ENCODE data around the gene LY6G6C. TPM values are rescaled to one million over a fixed set of nuclear protein-coding genes. Genes with fewer than 3 reads are reported as not detected.

LY6G6C gene
- total RNA-seq, 2 experiments from 2014 or later: not detected

DNA sequence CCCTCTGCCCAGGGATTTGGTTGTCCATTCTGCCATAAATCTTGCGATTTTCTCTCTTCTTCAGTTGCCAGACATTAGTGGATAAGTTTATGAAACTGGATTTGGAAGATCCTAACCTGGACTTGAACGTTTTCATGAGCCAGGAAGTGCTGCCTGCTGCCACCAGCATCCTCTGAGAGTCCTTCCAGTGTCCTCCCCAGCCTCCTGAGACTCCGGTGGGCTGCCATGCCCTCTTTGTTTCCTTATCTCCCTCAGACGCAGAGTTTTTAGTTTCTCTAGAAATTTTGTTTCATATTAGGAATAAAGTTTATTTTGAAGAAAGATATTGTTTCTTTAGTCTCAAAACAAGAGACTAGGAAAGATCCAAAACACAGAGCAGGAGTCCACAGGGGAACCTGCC lies 40.8 kb upstream of the LY6G6C start, which contains the start of gene SAPCD1:
SAPCD1 (plus strand) TSS at position 301 of the 400 bp plus-strand sequence. CDS start 399 bp downstream, outside the sequence.
- H3K27ac Mint-ChIP-seq: no peak within 1 kb of the TSS
- intact Hi-C loops (cut with micrococcal nuclease): no loop called here
- no peak for DNase-seq
- H3K4me1 Mint-ChIP-seq (ENCODE audit: low read depth): peaks cover 2% of the 10 kb centered on the region
- peaks cover 58% of the 10 kb centered on the region for H3K36me3 Mint-ChIP-seq (ENCODE audit: low read depth)
- no peaks in the 10 kb centered on the region for H3K9me3 Mint-ChIP-seq
- CTCF ChIA-PET: no interaction called here
- H3K27me3 Mint-ChIP-seq (ENCODE audit: low read depth): no peaks in the 10 kb centered on the region
- no peak within 1 kb of the TSS for H3K4me3 Mint-ChIP-seq

DNA sequence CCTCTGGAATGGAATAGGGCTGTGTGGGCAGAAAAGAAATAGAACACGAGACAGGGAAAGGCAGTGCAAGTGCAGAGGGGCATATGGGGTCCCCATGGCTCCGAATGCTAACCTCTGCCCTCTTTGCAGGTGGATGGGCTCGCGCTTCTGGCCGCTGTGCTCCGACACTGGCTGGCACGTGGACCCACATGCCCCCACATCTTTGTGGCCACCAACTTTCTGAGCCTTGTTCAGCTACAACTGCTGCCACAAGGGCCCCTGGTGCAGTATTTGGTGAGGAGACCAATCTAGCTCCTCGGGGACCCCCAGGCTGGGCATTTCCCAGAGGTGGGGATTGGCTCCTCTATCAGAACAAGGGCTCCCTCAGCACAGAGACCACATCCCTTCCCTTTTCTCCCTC lies 39.8 kb upstream of the LY6G6C start:
- intact Hi-C loops (cut with micrococcal nuclease): no loop called here
- H3K4me1 Mint-ChIP-seq (ENCODE audit: low read depth): peaks cover 2% of the 10 kb centered on the region
- no peaks in the 10 kb centered on the region for H3K9me3 Mint-ChIP-seq
- DNase-seq: no peak
- H3K36me3 Mint-ChIP-seq (ENCODE audit: low read depth): peaks cover 58% of the 10 kb centered on the region
- H3K4me3 Mint-ChIP-seq: no peak overlapping the region
- no peak overlapping the region for H3K27ac Mint-ChIP-seq
- CTCF ChIA-PET: no interaction called here
- H3K27me3 Mint-ChIP-seq (ENCODE audit: low read depth): no peaks in the 10 kb centered on the region

DNA sequence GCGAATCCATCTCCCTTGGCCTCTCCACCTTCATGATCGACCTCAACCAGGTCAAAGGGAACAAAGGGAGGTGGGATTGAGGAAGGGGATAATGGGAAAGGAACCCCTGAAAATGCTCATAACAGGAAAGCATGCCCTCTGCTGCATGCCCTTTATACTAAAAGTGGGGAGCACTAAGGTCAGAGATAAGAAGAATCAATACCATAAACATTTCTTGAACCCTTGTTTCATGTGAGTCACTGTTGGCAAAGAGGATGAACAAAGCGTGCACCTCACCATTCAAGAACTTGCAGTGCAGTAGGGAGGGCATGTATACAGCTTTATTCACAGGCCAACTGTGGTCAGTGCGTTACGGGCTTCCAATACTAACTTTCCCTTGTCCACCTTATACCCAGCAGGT lies 39.2 kb upstream of the LY6G6C start:
- H3K9me3 Mint-ChIP-seq: no peaks in the 10 kb centered on the region
- CTCF ChIA-PET: no interaction called here
- intact Hi-C loops (cut with micrococcal nuclease): no loop called here
- H3K27ac Mint-ChIP-seq: no peak overlapping the region
- no peaks in the 10 kb centered on the region for H3K27me3 Mint-ChIP-seq (ENCODE audit: low read depth)
- H3K4me1 Mint-ChIP-seq (ENCODE audit: low read depth): peaks cover 2% of the 10 kb centered on the region
- no peak for DNase-seq
- peaks cover 59% of the 10 kb centered on the region for H3K36me3 Mint-ChIP-seq (ENCODE audit: low read depth)
- H3K4me3 Mint-ChIP-seq: no peak overlapping the region

DNA sequence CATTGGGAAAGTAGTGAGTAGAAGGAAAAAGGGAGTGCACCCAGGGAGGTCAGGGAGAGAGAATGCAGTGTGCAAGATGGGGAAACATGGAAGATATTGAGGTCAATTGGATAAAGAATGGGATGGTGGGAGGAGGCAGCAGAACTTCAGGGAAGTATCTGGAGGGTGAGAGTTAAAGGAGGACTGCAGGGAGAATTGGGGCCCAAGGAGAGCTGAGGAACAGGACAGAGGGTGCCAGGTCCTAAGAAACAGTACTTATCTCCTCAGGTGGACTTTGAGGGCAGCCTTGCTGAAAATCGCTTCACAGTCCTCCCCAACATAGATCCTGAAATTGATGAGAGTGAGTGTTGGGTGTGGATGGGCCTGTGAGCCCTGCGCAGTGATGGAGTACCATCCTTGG lies 36.7 kb upstream of the LY6G6C start:
- Mint-ChIP-seq H3K27me3 (ENCODE audit: low read depth) (no peaks in the 10 kb centered on the region), H3K27ac (no peak overlapping the region), H3K4me3 (no peak overlapping the region), H3K9me3 (no peaks in the 10 kb centered on the region), H3K4me1 (ENCODE audit: low read depth) (no peaks in the 10 kb centered on the region), H3K36me3 (ENCODE audit: low read depth) (peaks cover 52% of the 10 kb centered on the region)
- DNase-seq: no peak
- intact Hi-C loops (cut with micrococcal nuclease): no loop called here
- CTCF ChIA-PET: no interaction called here

DNA sequence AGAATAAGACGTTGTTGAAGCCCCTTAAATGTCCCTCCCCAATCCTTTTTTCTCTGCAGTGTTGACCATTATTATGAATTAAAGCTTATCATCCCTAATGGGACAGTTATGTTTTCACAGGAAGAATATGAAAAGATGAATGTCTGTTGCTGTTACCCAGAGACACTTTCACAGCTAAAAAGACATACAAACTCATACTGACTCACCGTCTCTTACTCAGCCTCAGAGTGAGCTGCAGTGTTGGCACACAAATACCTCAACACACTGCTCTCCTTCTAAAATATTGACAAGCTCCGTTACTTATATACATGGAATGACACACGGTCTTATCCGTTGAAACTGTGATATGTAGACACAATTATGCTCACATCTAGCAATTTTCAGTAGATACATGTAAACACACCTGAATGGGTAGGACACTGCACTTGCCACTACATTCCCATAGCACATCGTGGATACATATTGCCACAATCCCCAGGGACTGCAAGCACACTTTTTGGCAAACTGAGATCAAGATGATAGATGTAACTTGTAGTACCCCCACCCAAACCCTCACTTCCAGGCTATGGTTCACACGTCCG lies 31.3 kb upstream of the LY6G6C start:
- intact Hi-C loops (cut with micrococcal nuclease): no loop called here

DNA sequence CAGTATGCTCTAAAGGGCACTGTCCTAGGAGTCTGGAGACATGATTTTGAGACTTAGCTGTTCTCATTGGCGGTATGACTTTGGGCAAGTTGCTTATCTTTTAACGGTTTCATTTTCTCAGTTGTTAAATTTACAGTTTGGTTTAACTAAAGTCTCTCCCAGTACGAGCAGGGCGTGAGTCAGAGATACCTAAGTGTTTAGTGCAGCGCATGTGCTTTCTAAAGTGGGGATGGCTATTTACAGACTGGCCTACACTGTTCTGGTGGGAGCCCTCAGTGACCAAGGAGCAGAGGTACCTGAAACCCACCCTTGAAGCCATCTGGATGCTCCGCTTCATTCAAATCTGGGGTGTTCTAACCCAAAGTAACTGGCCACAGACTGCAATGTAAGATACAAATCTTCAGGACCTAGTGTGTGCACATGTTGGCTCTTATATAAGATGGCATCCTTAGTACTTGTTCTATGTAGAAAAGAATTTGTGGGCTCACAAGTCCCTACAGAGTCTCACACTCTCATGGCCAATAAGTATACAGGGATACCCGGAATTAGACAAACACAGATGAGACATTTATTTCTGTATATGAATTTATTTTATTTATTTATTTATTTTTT lies 29.0 kb upstream of the LY6G6C start:
- Mint-ChIP-seq H3K27ac (no peak overlapping the region), H3K4me3 (no peak overlapping the region), H3K36me3 (ENCODE audit: low read depth) (peaks cover 32% of the 10 kb centered on the region), H3K4me1 (ENCODE audit: low read depth) (no peaks in the 10 kb centered on the region), H3K27me3 (ENCODE audit: low read depth) (no peaks in the 10 kb centered on the region), H3K9me3 (no peaks in the 10 kb centered on the region)
- CTCF ChIA-PET: interaction anchor here (1.0 kb wide), 1 partner anchor 19 kb away, joined by 3 read pairs; no protein-coding TSS in a partner anchor
- intact Hi-C loops (cut with micrococcal nuclease): no loop called here
- DNase-seq: no peak

More for the DNA sequence above, 31.3 kb upstream of the LY6G6C start:
- Mint-ChIP-seq H3K36me3 (ENCODE audit: low read depth) (peaks cover 23% of the 10 kb centered on the region), H3K9me3 (no peaks in the 10 kb centered on the region), H3K4me1 (ENCODE audit: low read depth) (no peaks in the 10 kb centered on the region), H3K27me3 (ENCODE audit: low read depth) (no peaks in the 10 kb centered on the region), H3K4me3 (no peak overlapping the region), H3K27ac (no peak overlapping the region)
- DNase-seq: no peak
- CTCF ChIA-PET: interaction anchor here (0.6 to 1.4 kb wide), 2 partner anchors 17 to 400 kb away, joined by 3 to 9 read pairs; no protein-coding TSS in a partner anchor

DNA sequence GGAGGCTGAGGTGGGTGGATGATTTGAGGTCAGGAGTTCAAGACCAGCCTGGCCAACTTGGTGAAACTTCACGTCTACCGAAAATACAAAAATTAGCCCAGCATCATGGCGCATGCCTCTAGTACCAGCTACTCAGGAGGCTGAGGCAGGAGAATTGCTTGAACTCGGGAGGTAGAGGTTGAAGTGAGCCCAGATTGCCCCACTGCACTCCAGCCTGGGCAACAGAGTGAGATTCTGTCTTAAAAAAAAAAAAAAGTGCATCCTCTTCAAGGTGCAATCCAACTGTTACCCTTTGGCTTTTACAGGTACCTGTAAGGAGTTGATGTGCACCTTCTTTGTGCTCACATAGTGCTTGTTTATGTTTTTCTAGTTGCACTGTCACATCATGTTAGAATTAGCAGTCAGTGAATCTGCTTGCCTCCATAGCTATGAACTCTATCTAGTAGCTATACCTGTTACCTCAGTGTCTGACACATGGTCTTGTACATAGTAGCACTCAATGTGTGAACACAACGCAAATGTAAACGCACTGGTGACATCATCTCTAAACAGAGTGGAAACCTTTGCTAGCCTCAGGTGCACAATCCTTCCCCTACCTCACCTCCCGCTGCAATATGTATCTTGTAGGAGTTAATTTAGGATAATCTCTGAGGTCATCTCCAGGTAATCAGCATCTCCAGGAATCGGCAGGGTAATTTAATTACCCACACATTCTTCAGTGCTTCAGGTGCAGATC lies 27.9 kb upstream of the LY6G6C start:
- no peaks in the 10 kb centered on the region for H3K4me1 Mint-ChIP-seq (ENCODE audit: low read depth)
- no peak overlapping the region for H3K4me3 Mint-ChIP-seq
- H3K27ac Mint-ChIP-seq: no peak overlapping the region
- no peaks in the 10 kb centered on the region for H3K27me3 Mint-ChIP-seq (ENCODE audit: low read depth)
- intact Hi-C loops (cut with micrococcal nuclease): no loop called here
- no peaks in the 10 kb centered on the region for H3K9me3 Mint-ChIP-seq
- CTCF ChIA-PET: interaction anchor here (0.6 to 1.0 kb wide), 2 partner anchors 20 to 1120 kb away, joined by 3 to 4 read pairs; no protein-coding TSS in a partner anchor
- peaks cover 39% of the 10 kb centered on the region for H3K36me3 Mint-ChIP-seq (ENCODE audit: low read depth)
- no peak for DNase-seq

DNA sequence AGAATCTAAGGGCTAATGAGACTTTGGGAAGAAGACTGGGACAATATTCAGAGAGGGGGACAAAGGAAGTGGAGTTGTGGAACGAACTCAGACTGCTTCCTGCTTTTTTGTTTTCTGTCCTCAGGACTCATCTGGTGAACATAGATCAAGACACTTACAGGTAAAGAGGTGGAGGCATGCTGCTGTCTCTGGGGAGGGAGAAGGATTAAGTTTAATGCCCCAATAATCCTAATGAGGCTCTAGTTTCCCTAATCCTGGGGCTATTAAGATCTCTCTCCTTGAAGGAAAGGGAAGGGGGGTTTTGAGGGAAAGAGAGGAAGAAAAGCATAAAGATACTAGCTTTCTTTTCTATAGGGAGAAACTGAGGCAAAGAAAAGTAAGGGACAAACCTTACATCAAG lies 22.9 kb upstream of the LY6G6C start:
- Mint-ChIP-seq H3K36me3 (ENCODE audit: low read depth) (peaks cover 62% of the 10 kb centered on the region), H3K4me1 (ENCODE audit: low read depth) (peaks cover 15% of the 10 kb centered on the region), H3K27me3 (ENCODE audit: low read depth) (no peaks in the 10 kb centered on the region), H3K9me3 (no peaks in the 10 kb centered on the region), H3K4me3 (no peak overlapping the region), H3K27ac (no peak overlapping the region)
- no peak for DNase-seq
- intact Hi-C loops (cut with micrococcal nuclease): no loop called here
- CTCF ChIA-PET: no interaction called here

DNA sequence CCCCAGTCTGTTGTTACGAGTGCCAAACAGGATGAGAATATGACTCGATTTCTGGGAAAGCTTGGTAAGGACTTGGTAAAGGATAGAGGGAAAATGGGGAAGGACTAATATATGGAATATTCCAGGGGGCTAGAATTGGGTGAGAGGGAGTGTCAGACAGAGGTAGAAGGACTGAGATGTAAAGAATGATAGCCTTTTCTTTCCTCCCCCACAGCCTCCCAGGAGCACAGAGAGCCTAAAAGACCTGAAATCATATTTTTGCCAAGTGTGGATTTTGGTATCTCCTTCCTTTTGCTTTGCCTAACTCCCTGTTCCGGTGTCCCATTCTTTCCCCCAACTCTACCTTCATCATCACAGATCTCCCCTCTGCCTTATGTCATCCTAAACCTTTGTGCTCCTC lies 21.3 kb upstream of the LY6G6C start:
- Mint-ChIP-seq H3K4me3 (no peak overlapping the region), H3K27ac (no peak overlapping the region)

DNA sequence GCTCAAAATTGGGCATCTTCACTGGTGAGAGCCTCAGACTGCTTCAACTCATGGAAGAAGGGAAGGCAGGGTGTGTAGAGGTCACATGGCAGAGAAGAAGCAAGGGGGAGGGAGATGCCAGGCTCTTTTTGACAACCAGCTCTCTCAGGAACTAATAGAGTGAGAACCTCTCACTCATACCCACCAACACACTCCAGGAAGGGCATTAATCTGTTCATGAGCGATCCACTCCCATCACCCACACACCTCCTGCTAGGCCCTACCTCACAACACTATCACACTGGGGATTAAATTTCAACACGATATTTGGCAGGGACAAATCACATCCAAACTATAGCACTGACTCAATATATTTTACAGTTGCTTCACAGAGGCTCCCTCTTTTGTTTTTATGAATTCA lies 20.3 kb upstream of the LY6G6C start:
- CTCF ChIA-PET: interaction anchor here (2.0 to 2.3 kb wide), 2 partner anchors 28 to 50 kb away, joined by 7 to 11 read pairs; no protein-coding TSS in a partner anchor
- H3K36me3 Mint-ChIP-seq (ENCODE audit: low read depth): peaks cover 50% of the 10 kb centered on the region

More for the DNA sequence above, 21.3 kb upstream of the LY6G6C start:
- Mint-ChIP-seq H3K27me3 (ENCODE audit: low read depth) (no peaks in the 10 kb centered on the region), H3K36me3 (ENCODE audit: low read depth) (peaks cover 57% of the 10 kb centered on the region), H3K9me3 (no peaks in the 10 kb centered on the region), H3K4me1 (ENCODE audit: low read depth) (peaks cover 30% of the 10 kb centered on the region)
- CTCF ChIA-PET: interaction anchor here (1.4 kb wide), 1 partner anchor 27 kb away, joined by 3 read pairs; no protein-coding TSS in a partner anchor
- intact Hi-C loops (cut with micrococcal nuclease): no loop called here
- DNase-seq: no peak

DNA sequence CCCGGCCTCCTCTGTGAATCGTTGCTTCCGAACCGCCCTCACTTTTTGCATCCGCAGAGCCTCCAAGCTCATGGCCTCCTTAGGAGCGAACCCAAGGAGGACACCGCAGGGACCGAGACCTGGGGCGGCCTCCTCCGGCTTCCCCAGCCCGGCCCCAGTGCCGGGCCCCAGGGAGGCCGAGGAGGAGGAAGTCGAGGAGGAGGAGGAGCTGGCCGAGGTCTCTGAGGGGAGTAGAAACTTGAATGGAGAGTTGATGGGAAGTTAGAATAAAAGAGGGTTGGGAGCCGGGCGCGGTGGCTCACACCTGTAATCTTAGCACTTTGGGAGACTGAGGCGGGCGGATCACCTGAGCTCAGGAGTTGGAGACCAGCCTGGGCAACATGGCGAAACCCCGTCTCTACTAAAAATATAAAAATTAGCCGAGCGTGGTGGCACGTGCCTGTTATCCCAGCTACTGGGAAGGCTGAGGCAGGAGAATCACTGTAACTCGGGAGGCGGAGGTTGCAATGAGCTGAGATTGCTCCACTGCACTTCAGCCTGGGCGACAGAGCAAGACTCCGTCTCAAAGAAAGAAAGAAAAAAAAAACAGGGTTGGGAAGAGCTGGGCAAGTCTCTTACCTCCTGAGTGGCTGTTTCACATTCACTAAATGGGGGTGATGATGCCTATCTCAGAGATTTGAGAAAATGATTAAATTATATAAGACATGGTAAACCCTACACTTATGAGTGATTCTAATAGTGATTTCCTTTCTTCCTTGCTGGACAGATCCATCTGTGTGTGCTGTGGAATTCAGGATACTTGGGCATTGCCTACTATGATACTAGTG lies 19.1 kb upstream of the LY6G6C start:
- peaks cover 45% of the 10 kb centered on the region for H3K4me1 Mint-ChIP-seq (ENCODE audit: low read depth)

More for the DNA sequence above, 20.3 kb upstream of the LY6G6C start:
- peaks cover 41% of the 10 kb centered on the region for H3K4me1 Mint-ChIP-seq (ENCODE audit: low read depth)
- DNase-seq: no peak
- intact Hi-C loops (cut with micrococcal nuclease): no loop called here
- H3K27ac Mint-ChIP-seq: no peak overlapping the region
- H3K27me3 Mint-ChIP-seq (ENCODE audit: low read depth): no peaks in the 10 kb centered on the region
- peak overlapping the region; percentile 28 for H3K4me3 Mint-ChIP-seq
- no peaks in the 10 kb centered on the region for H3K9me3 Mint-ChIP-seq

More for the DNA sequence above, 19.1 kb upstream of the LY6G6C start:
- H3K27me3 Mint-ChIP-seq (ENCODE audit: low read depth): no peaks in the 10 kb centered on the region
- no peak for DNase-seq
- H3K9me3 Mint-ChIP-seq: no peaks in the 10 kb centered on the region
- H3K4me3 Mint-ChIP-seq: peak overlapping the region; percentile 95
- intact Hi-C loops (cut with micrococcal nuclease): no loop called here
- H3K27ac Mint-ChIP-seq: peak overlapping the region; percentile 93
- CTCF ChIA-PET: interaction anchor here (1.0 to 2.3 kb wide), 8 partner anchors 11 to 157 kb away, joined by 3 to 11 read pairs (median 6); partner anchors contain the start of genes LY6G5C and VARS1
- H3K36me3 Mint-ChIP-seq (ENCODE audit: low read depth): peaks cover 49% of the 10 kb centered on the region
